Liver (tissue), 9 donors: ENCODE data around the gene GTF3C4. TPM values are rescaled to one million over a fixed set of nuclear protein-coding genes. Genes with fewer than 3 reads are reported as not detected.

ENCODE experiments used
- DNase-seq: peaks from one replicate; pipeline ENCODE4 v3.0.0-alpha.2; 2017; ENCODE audit warnings: low spot score
- H3K27ac ChIP-seq, 2 donors: one replicate each; pipeline ENCODE4 v1.7.0; 2013; ENCODE audit warnings: inconsistent platforms in 2 of 2, low read length in 2 of 2, control low read depth in 1 of 2, low read depth in 1 of 2, mild to moderate bottlenecking in 1 of 2
- H3K27me3 ChIP-seq, 4 donors: one replicate each; pipeline versions ENCODE4 v1.6.1 to v1.7.0; 2013; ENCODE audit warnings: low read length in 3 of 4, inconsistent platforms in 1 of 4, mild to moderate bottlenecking in 1 of 4, moderate library complexity in 1 of 4; ENCODE audit not compliant: control insufficient read depth in 4 of 4, insufficient read depth in 4 of 4
- H3K36me3 ChIP-seq, 4 donors: one replicate each; pipeline versions ENCODE4 v1.6.1 to v1.7.0; 2013; ENCODE audit warnings: low read length in 3 of 4, mild to moderate bottlenecking in 3 of 4, low read depth in 1 of 4, moderate library complexity in 1 of 4; ENCODE audit not compliant: control insufficient read depth in 4 of 4, insufficient read depth in 3 of 4
- H3K4me1 ChIP-seq, 4 donors: one replicate each; pipeline versions ENCODE4 v1.6.1 to v1.7.0; 2013; ENCODE audit warnings: low read length in 3 of 4, mild to moderate bottlenecking in 3 of 4, moderate library complexity in 1 of 4; ENCODE audit not compliant: control insufficient read depth in 4 of 4, insufficient read depth in 4 of 4
- H3K4me3 ChIP-seq, 3 donors: one replicate each; pipeline versions ENCODE4 v1.6.1 to v1.7.0; 2013; ENCODE audit warnings: low read length in 3 of 3, control low read depth in 1 of 3, low read depth in 1 of 3, mild to moderate bottlenecking in 1 of 3
- H3K9ac ChIP-seq, 2 donors: one replicate each; pipeline ENCODE4 v1.7.0; 2013; ENCODE audit warnings: low read length in 2 of 2, mild to moderate bottlenecking in 2 of 2, moderate library complexity in 2 of 2, control low read depth in 1 of 2, low read depth in 1 of 2
- H3K9me3 ChIP-seq, 4 donors: one replicate each; pipeline versions ENCODE4 v1.6.1 to v1.7.0; 2013; ENCODE audit warnings: low read length in 3 of 4; ENCODE audit not compliant: control insufficient read depth in 4 of 4
- CTCF ChIP-seq: fragments of 150-350 bp; IDR thresholded peaks from 2 replicates; pipeline ENCODE4 v1.5.1; 2017; ENCODE audit warnings: improper control_type of control experiment, low read depth, low read length; ENCODE audit not compliant: missing input control
- EGR1 ChIP-seq, 2 donors: IDR thresholded peaks; 2 replicates each; pipeline ENCODE4 v1.6.1; 2016 to 2018; ENCODE audit warnings: antibody characterized with exemption in 2 of 2, low read depth in 2 of 2
- FOXA1 ChIP-seq: IDR thresholded peaks from 2 replicates; pipeline ENCODE4 v1.6.1; 2016; ENCODE audit warnings: antibody characterized with exemption
- FOXA2 ChIP-seq: IDR thresholded peaks from 2 replicates; pipeline ENCODE4 v1.6.1; 2016; ENCODE audit warnings: antibody characterized with exemption
- GABPA ChIP-seq, 2 donors: IDR thresholded peaks in 1 of 2; conservative IDR thresholded peaks in 1 of 2; 2 replicates each; pipeline ENCODE4 v1.6.1; 2016; ENCODE audit warnings: antibody characterized with exemption in 2 of 2, mild to moderate bottlenecking in 1 of 2, moderate library complexity in 1 of 2
- HNF4A ChIP-seq, 2 donors: conservative IDR thresholded peaks; 2 replicates each; pipeline ENCODE4 v1.6.1; 2016; ENCODE audit warnings: antibody characterized with exemption in 2 of 2, mild to moderate bottlenecking in 2 of 2
- HNF4G ChIP-seq: IDR thresholded peaks from 2 replicates; pipeline ENCODE4 v1.6.1; 2016; ENCODE audit warnings: antibody characterized with exemption
- JUND ChIP-seq, 2 donors: IDR thresholded peaks; 2 replicates each; pipeline ENCODE4 v1.6.1; 2016; ENCODE audit warnings: antibody characterized with exemption in 2 of 2
- NR2F2 ChIP-seq: IDR thresholded peaks from 2 replicates; pipeline ENCODE4 v1.6.1; 2016; ENCODE audit warnings: antibody characterized with exemption
- RAD21 ChIP-seq, 2 donors: IDR thresholded peaks; 2 replicates each; pipeline ENCODE4 v1.6.1; 2016; ENCODE audit warnings: antibody characterized with exemption in 2 of 2, mild to moderate bottlenecking in 2 of 2
- REST ChIP-seq: IDR thresholded peaks from 2 replicates; pipeline ENCODE4 v1.6.1; 2016; ENCODE audit warnings: antibody characterized with exemption, mild to moderate bottlenecking
- RXRA ChIP-seq, 2 donors: IDR thresholded peaks; 2 replicates each; pipeline ENCODE4 v1.6.1; 2017 to 2018; ENCODE audit warnings: antibody characterized with exemption in 2 of 2, mild to moderate bottlenecking in 1 of 2
- SP1 ChIP-seq: IDR thresholded peaks from 2 replicates; pipeline ENCODE4 v1.6.1; 2018; ENCODE audit warnings: antibody characterized with exemption, mild to moderate bottlenecking
- TAF1 ChIP-seq: conservative IDR thresholded peaks from 2 replicates; pipeline ENCODE4 v1.6.1; 2016; ENCODE audit warnings: antibody characterized with exemption, mild to moderate bottlenecking
- YY1 ChIP-seq: IDR thresholded peaks from 2 replicates; pipeline ENCODE4 v1.6.1; 2016; ENCODE audit warnings: antibody characterized with exemption, mild to moderate bottlenecking
- WGBS: extraction: QIAGEN DNeasy Blood & Tissue Kit; methylation state at CpG from one replicate; pipeline ENCODE4 v1.1.7; 2013; 5-methylcytosine and 5-hydroxymethylcytosine counted together
- polyA plus RNA-seq, 2 donors: library from polyadenylated mRNA; stranded (reverse) in 1 of 2; unstranded in 1 of 2; fragments of 200-250 nt in 1 of 2; fragments of >200 nt in 1 of 2; fragmentation: Nextera tagmentation in 1 of 2; extraction: Ambion mirVana in 1 of 2; gene quantifications; one replicate each; pipeline versions ENCODE4 v1.2.1 to v1.2.3, GENCODE V29; 2013 to 2015
- total RNA-seq, 2 donors: library from RNA; depleted of rRNA; stranded (reverse); fragments of >200 nt; gene quantifications; one replicate each; pipeline ENCODE4 v1.2.3, GENCODE V29; 2014
- TF ChIP-seq, protein P1 (sequence below): IDR thresholded peaks from 2 replicates; pipeline ENCODE4 v1.6.1; 2016; ENCODE audit warnings: antibody characterized with exemption
- donor health status: healthy.
- donor health status: healthy.
- donor health status: healthy.
- donor health status: healthy.
- donor health status: healthy.

Gene GTF3C4
- total and polyA plus RNA-seq, 4 donors = 1.4 to 7.2 (median 5.0) TPM

DNA sequence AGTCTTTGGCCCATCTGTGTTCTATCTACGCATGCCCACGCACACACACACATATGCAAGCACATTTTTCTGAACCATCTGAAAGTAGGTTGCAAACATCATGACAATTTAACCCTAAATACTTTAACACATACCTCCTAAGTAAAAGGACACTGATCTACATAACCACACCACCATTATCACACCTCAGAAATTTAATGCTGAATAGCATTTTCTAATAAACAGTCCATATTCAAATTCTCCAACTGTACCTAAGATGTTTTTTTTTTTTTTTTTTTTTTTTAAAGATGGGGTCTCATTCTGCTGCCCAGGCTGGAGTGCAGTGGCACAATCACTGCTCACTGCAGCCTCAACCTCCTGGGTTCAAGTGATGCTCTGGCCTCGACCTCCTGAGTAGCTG lies 35.9 kb upstream of the GTF3C4 start (continued):
- no peak for TF ChIP-seq RXRA (IDR thresholded peaks at IDR 0.05)
- no peak for TF ChIP-seq CTCF
- no peak for TF ChIP-seq HNF4A (conservative IDR thresholded peaks at IDR 0.05)
- TF ChIP-seq TAF1 = no peak
- no peak for TF ChIP-seq JUND (IDR thresholded peaks at IDR 0.05)
- no peak for TF ChIP-seq FOXA1

GRCh38 chr9:132637351-132637750 lies 32.9 kb upstream of the GTF3C4 start:
- no peak for TF ChIP-seq FOXA2
- TF ChIP-seq GABPA (IDR thresholded peaks at IDR 0.05 in 1 of 2, conservative IDR thresholded peaks at IDR 0.05 in 1 of 2) = no peak
- no peak for TF ChIP-seq NR2F2
- no peak for TF ChIP-seq FOXA1
- no peak for TF ChIP-seq YY1
- no peak for TF ChIP-seq TAF1
- no peak for TF ChIP-seq RXRA (IDR thresholded peaks at IDR 0.05)
- no peak for TF ChIP-seq SP1
- TF ChIP-seq JUND (IDR thresholded peaks at IDR 0.05) = no peak
- TF ChIP-seq CTCF = no peak
- TF ChIP-seq, protein P1, sequence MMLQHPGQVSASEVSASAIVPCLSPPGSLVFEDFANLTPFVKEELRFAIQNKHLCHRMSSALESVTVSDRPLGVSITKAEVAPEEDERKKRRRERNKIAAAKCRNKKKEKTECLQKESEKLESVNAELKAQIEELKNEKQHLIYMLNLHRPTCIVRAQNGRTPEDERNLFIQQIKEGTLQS = no peak
- no peak for TF ChIP-seq HNF4G
- no peak for TF ChIP-seq EGR1 (IDR thresholded peaks at IDR 0.05; ENCODE audit: low read depth in 2 of 2)
- TF ChIP-seq REST = no peak
- TF ChIP-seq RAD21 (IDR thresholded peaks at IDR 0.05) = no peak
- WGBS = 87% methylated on average over 12 of the region's 12 CpGs
- Histone ChIP-seq H3K4me3 (no peak overlapping the region), H3K9me3 (no peaks in the 10 kb centered on the region), H3K4me1 (no peaks in the 10 kb centered on the region), H3K27ac (no peak overlapping the region), H3K27me3 (no peaks in the 10 kb centered on the region), H3K36me3 (peaks cover 8 to 54% (median 30%) of the 10 kb centered on the region in 4 donors), H3K9ac (no peak overlapping the region)
- no peak for DNase-seq
